ENCODE measurements around the gene SUSD3. TPM values are rescaled to one million over a fixed set of nuclear protein-coding genes. Genes with fewer than 3 reads are reported as not detected.

Gene SUSD3
- total RNA-seq, 1 experiment from 2014 or later, result 9.0 TPM

GRCh38 chr9:93126825-93127368, 68.4 kb downstream of the SUSD3 start:
- Histone ChIP-seq H4K8ac (replicated peaks; ENCODE audit: insufficient read length, low read depth, low read length) (no peak overlapping the region), H3K4me2 (ENCODE audit: insufficient read depth, insufficient read length, low read length) (no peak overlapping the region), H4K5ac (ENCODE audit: insufficient read length, low read depth, low read length) (no peak overlapping the region), H3K23ac (ENCODE audit: insufficient read length, low read depth, low read length) (no peak overlapping the region), H3K4me1 (ENCODE audit: insufficient read depth, low read length) (no peaks in the 10 kb centered on the region), H3K4ac (ENCODE audit: low read depth, low read length) (no peak overlapping the region), H3K14ac (ENCODE audit: insufficient read depth, low read length) (no peak overlapping the region; the same call in 1 of the 2 replicates), H3K79me1 (ENCODE audit: insufficient read depth, low read depth, low read length, poor library complexity, severe bottlenecking) (no peaks in the 10 kb centered on the region), H2BK15ac (ENCODE audit: low read depth, low read length) (no peak overlapping the region), H2BK5ac (ENCODE audit: insufficient read length, low read length) (no peak overlapping the region), H4K20me1 (ENCODE audit: control insufficient read depth, insufficient read depth, insufficient read length) (no peaks in the 10 kb centered on the region), H3K27ac (ENCODE audit: insufficient read length, low read depth, low read length) (no peak overlapping the region), H3K56ac (ENCODE audit: insufficient read length, low read depth, low read length) (no peak overlapping the region), H4K91ac (ENCODE audit: insufficient read length, low read depth, low read length) (no peak overlapping the region), H3K9me3 (ENCODE audit: control insufficient read depth, low read depth, low read length) (no peaks in the 10 kb centered on the region), H2BK20ac (ENCODE audit: low read depth, low read length, poor library complexity, severe bottlenecking) (no peak overlapping the region), H3K79me2 (ENCODE audit: insufficient read depth, low read length) (no peaks in the 10 kb centered on the region), H3K23me2 (ENCODE audit: insufficient read length, low read depth, low read length, poor library complexity, severe bottlenecking) (no peaks in the 10 kb centered on the region), H2AK5ac (ENCODE audit: insufficient read length, low read length) (no peak overlapping the region), H3T11ph (ENCODE audit: low read length) (no peak overlapping the region), H3K18ac (ENCODE audit: insufficient read length, low read depth, low read length) (no peak overlapping the region), H3K27me3 (ENCODE audit: insufficient read depth, low read length) (no peaks in the 10 kb centered on the region), H2BK120ac (ENCODE audit: low read depth, low read length, poor library complexity, severe bottlenecking) (no peak overlapping the region), H3K9ac (ENCODE audit: extremely low read depth, insufficient read length, low read length) (no peak overlapping the region), H2AFZ (ENCODE audit: low read length) (no peak overlapping the region), H2BK12ac (ENCODE audit: insufficient read length, low read depth, low read length) (no peak overlapping the region)
- Mint-ChIP-seq H3K4me1 (peaks cover 10 to 25% of the 10 kb centered on the region in 2 experiments), H3K36me3 (ENCODE audit: insufficient read depth in 1 of 3, low read depth in 3 of 3) (peaks cover 4 to 13% (median 10%) of the 10 kb centered on the region in 3 experiments; a peak in 4 of 7 replicates), H3K27me3 (ENCODE audit: low read depth) (no peaks in the 10 kb centered on the region), H3K27ac (peak overlapping the region in 2 of 3 experiments; percentile 32 to 75; a peak in 3 of 7 replicates), H3K9me3 (no peaks in the 10 kb centered on the region), H3K4me3 (no peak overlapping the region; a peak in 1 of 5 replicates)
- peak; percentile 54 for DNase-seq
- no CpG with 5 or more reads among the region's 18 CpGs for WGBS (ENCODE audit: extremely low coverage, insufficient read length, low lambda C conversion rate)
- no peak for TF ChIP-seq CTCF (conservative IDR thresholded peaks at IDR 0.05)

Data from H9 (cell line).